Small intestine (tissue), 7 donors: ENCODE measurements around the gene SYCP2L. TPM values are rescaled to one million over a fixed set of nuclear protein-coding genes. Genes with fewer than 3 reads are reported as not detected.

Experiments used
- DNase-seq, 2 donors: peaks; one replicate each; pipeline versions ENCODE4 v3.0.0 to v3.0.0-alpha.2; 2013
- FAIRE-seq: peaks from 2 replicates; lab custom pipeline; 2012; peaks lifted over from hg19 to GRCh38; lab: Jason Lieb, UNC
- H3K27ac ChIP-seq, 3 donors: one replicate each; pipeline ENCODE4 v1.5.1; 2013; ENCODE audit warnings: low read length in 2 of 3, mild to moderate bottlenecking in 2 of 3, control low read depth in 1 of 3, inconsistent platforms in 1 of 3, low read depth in 1 of 3, moderate library complexity in 1 of 3
- H3K27me3 ChIP-seq, 3 donors: one replicate each; pipeline ENCODE4 v1.6.1; 2013; ENCODE audit warnings: low read length in 3 of 3, inconsistent platforms in 1 of 3; ENCODE audit not compliant: control insufficient read depth in 3 of 3, insufficient read depth in 3 of 3
- H3K36me3 ChIP-seq, 3 donors: one replicate each; pipeline ENCODE4 v1.6.1; 2013; ENCODE audit warnings: low read length in 3 of 3, inconsistent platforms in 1 of 3, low read depth in 1 of 3, mild to moderate bottlenecking in 1 of 3, moderate library complexity in 1 of 3; ENCODE audit not compliant: control insufficient read depth in 3 of 3, insufficient read depth in 2 of 3
- H3K4me1 ChIP-seq, 3 donors: one replicate each; pipeline ENCODE4 v1.6.1; 2013; ENCODE audit warnings: low read length in 2 of 3, inconsistent platforms in 1 of 3, low read depth in 1 of 3, mild to moderate bottlenecking in 1 of 3, moderate library complexity in 1 of 3; ENCODE audit not compliant: control insufficient read depth in 3 of 3, insufficient read depth in 2 of 3
- H3K4me3 ChIP-seq, 3 donors: one replicate each; pipeline ENCODE4 v1.5.1; 2013; ENCODE audit warnings: low read length in 3 of 3, control low read depth in 1 of 3, inconsistent platforms in 1 of 3, low read depth in 1 of 3, mild to moderate bottlenecking in 1 of 3, moderate library complexity in 1 of 3
- H3K9me3 ChIP-seq, 2 donors: one replicate each; pipeline ENCODE4 v1.6.1; 2013; ENCODE audit warnings: low read depth in 1 of 2, low read length in 1 of 2; ENCODE audit not compliant: control insufficient read depth in 2 of 2, insufficient read depth in 1 of 2
- WGBS, 3 donors: extraction: QIAGEN DNeasy Blood & Tissue Kit; methylation state at CpG; one replicate each; pipeline ENCODE4 v1.1.7; 2013; 5-methylcytosine and 5-hydroxymethylcytosine counted together
- polyA plus RNA-seq, 4 donors: library from polyadenylated mRNA; stranded (reverse) in 3 of 4; unstranded in 1 of 4; fragments of 200-250 nt in 3 of 4; fragments of 120-200 nt in 1 of 4; gene quantifications; one replicate each; pipeline versions ENCODE4 v1.2.1 to v1.2.3, GENCODE V29; 2013
- donor health status: healthy with polysubstance abuse.
- donor health status: control.
- donor health status: control.
- donor health status: Bipolar disorder and iron deficiency.
- donor health status: healthy.

Gene SYCP2L
- polyA plus RNA-seq, 4 donors, result 0.07 to 0.40 TPM; not detected in 2

DNA sequence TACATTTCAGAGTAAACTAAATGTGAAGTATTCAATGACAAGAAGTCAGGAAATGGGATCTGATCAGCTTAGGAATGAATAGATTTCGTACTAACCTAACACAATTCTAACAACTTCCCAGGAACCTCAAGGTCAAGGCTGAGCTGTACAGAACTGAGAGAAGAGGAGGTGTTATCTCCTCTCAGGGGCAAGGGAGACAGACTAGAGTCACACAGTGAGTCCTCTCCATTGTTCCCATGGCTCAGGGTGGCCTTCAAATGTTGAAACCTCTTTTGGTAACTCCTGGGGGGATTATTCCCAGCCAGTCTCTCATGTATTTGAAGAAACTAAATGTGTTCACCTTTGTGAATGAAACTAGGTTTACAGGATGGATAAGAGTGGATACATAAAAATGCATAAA is 129.6 kb downstream of the SYCP2L start:
- Histone ChIP-seq H3K9me3 (no peaks in the 10 kb centered on the region), H3K27me3 (peaks cover 0 to 6% (median 0%) of the 10 kb centered on the region in 3 donors), H3K27ac (no peak overlapping the region), H3K4me3 (no peak overlapping the region), H3K36me3 (no peaks in the 10 kb centered on the region), H3K4me1 (no peaks in the 10 kb centered on the region)
- 44 to 64% (median 62%) methylated on average over 1 of the region's 1 CpG for WGBS, 3 donors
- no peak for DNase-seq
- FAIRE-seq, result no peak

DNA sequence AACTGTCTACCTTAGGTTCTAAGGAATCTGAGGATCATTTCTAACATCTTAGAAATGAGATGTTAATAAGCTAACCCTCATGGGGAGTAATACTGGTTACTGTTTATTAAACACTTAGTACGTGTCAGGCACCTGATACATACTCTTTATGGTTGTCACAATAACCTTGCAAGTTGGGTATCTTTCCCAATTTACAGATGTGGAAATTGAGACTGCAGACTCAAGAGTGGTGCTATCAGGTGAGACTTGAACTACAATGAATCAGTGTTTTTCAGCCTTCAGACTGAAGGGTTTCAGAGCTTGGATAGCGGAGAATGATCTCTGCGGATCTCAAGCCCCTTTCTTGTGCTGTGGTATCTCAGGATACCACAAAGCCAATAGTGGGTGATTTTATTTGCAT is 130.2 kb downstream of the SYCP2L start:
- Histone ChIP-seq H3K9me3 (no peaks in the 10 kb centered on the region), H3K27ac (no peak overlapping the region), H3K36me3 (no peaks in the 10 kb centered on the region), H3K4me3 (no peak overlapping the region), H3K27me3 (peaks cover 0 to 2% (median 0%) of the 10 kb centered on the region in 3 donors), H3K4me1 (no peaks in the 10 kb centered on the region)
- WGBS, 3 donors, result 87 to 91% (median 91%) methylated on average over 3 of the region's 3 CpGs
- DNase-seq, result no peak
- no peak for FAIRE-seq

DNA sequence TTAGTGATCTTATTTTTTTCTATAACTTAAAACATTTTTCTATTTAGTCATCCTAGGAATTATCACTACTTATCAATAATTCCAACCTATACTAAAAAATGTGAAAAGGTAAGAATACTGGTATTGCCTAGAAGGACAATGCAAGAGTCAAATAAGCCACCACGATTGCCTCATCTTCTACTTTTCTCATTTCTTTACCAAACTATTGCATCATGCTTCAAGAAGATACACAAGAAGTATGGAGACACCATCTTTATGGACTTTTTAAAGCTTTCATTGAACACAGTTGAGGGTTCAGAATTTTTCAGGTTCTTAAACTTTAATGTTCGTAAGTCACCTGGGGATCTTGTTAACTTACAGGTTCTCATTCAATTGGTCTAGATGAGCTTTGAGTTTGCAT is 131.4 kb downstream of the SYCP2L start:
- no peak for DNase-seq
- WGBS, 3 donors, result 55 to 79% (median 76%) methylated on average over 2 of the region's 2 CpGs
- no peak overlapping the region for H3K4me3 ChIP-seq
- H3K36me3 ChIP-seq, result no peaks in the 10 kb centered on the region
- H3K4me1 ChIP-seq, result no peaks in the 10 kb centered on the region
- no peak overlapping the region for H3K27ac ChIP-seq
- no peak for FAIRE-seq
- no peaks in the 10 kb centered on the region for H3K9me3 ChIP-seq
- peaks cover 0 to 2% (median 0%) of the 10 kb centered on the region in 3 donors for H3K27me3 ChIP-seq

DNA sequence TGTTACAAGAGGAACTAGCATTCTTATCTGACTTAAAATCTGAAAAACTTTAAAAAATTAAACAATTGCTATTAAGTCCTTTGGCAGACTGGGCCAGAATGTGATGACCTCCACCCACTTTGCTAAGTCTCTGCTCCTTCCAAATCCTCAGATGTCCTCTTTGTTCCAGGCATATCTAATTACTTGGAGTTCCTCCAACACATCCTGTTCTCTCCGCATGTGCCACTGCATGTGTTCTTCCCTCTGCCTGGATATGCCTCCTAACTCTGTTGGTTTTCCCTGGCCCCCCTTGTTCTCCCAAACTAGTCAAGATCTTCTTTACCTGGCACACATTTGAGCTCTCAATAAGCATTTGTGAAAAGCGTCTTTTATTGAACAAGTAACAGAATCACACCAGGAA is 134.2 kb downstream of the SYCP2L start:
- peaks cover 0 to 2% (median 0%) of the 10 kb centered on the region in 3 donors for H3K27me3 ChIP-seq
- H3K36me3 ChIP-seq, result no peaks in the 10 kb centered on the region
- 68 to 82% (median 78%) methylated on average over 2 of the region's 2 CpGs for WGBS, 3 donors
- no peak overlapping the region for H3K27ac ChIP-seq
- no peaks in the 10 kb centered on the region for H3K9me3 ChIP-seq
- FAIRE-seq, result no peak
- H3K4me1 ChIP-seq, result no peaks in the 10 kb centered on the region
- DNase-seq, result no peak
- no peak overlapping the region for H3K4me3 ChIP-seq

DNA sequence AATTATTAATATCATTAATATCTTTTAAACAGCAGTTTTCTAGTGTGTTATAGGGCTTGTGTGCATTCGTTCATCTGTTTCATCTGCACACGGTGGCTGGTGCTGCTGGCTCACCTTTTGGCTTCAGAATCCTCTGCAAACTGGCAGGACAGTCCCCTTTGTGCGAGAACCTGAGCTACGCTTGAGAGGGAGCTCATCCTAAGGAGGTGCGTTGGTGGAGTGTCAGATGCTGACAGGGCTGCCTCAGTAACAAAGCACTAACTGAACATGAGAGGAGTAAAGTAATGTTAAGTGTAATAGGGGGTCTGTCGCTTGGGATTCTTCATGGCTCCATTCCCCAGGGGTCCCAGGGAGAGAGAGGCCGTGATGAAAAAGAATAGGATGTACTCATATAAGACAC is 134.9 kb downstream of the SYCP2L start:
- DNase-seq, result no peak
- no peaks in the 10 kb centered on the region for H3K9me3 ChIP-seq
- H3K36me3 ChIP-seq, result no peaks in the 10 kb centered on the region
- 72 to 78% (median 72%) methylated on average over 7 of the region's 7 CpGs for WGBS, 3 donors
- no peak overlapping the region for H3K4me3 ChIP-seq
- no peak for FAIRE-seq
- H3K4me1 ChIP-seq, result no peaks in the 10 kb centered on the region
- no peak overlapping the region for H3K27ac ChIP-seq
- H3K27me3 ChIP-seq, result peaks cover 0 to 5% (median 0%) of the 10 kb centered on the region in 3 donors

DNA sequence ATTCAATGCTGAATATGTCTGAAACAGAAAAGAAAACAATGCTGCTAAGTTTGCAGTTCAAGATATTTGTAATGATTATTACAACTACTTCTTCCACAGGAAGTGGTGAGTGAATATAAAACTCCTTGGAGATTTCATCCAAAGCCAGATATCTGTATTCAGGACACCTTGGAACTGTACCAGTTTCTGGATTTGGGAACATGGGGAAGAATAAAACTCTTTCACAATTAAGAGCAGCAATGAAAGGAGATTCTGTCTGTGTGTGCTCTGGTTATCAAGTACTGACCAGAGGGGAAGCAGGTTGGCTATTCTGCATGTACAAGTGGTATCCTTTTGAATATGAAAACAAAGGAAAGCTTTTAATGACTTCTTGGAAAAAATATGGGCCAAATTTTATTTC is 136.2 kb downstream of the SYCP2L start:
- H3K4me3 ChIP-seq, result no peak overlapping the region
- DNase-seq (no peak), FAIRE-seq (no peak)
- no peaks in the 10 kb centered on the region for H3K4me1 ChIP-seq
- no peaks in the 10 kb centered on the region for H3K36me3 ChIP-seq
- no peaks in the 10 kb centered on the region for H3K9me3 ChIP-seq
- H3K27ac ChIP-seq, result no peak overlapping the region
- peaks cover 0 to 5% (median 0%) of the 10 kb centered on the region in 3 donors for H3K27me3 ChIP-seq

Other genes with a start within 250 kb of the SYCP2L start
- gene C6orf52, start 192.4 kb upstream of the SYCP2L start, polyA plus RNA-seq, result 1 to 10 TPM; 1.6 to 7.8 (median 4.0) TPM
- 10 to 100 TPM in 2 of 4 donors, 1 to 10 TPM in 2; 5.1 to 17.5 (median 10.3) TPM for gene PAK1IP1, start 192.1 kb upstream of the SYCP2L start, polyA plus RNA-seq
- gene TMEM14C, start 164.0 kb upstream of the SYCP2L start, polyA plus RNA-seq, result 100 to 1,000 TPM; 105 to 145 (median 140) TPM
- 10 to 100 TPM; 50.8 to 83.8 (median 63.5) TPM for gene TMEM14B, start 139.2 kb upstream of the SYCP2L start, polyA plus RNA-seq
- gene MAK, start 48.5 kb upstream of the SYCP2L start, polyA plus RNA-seq, result under 1 TPM in 2 of 4 donors, not detected in 2; 0.03 to 0.34 TPM
- gene GCM2, start 5.0 kb upstream of the SYCP2L start, polyA plus RNA-seq, result not detected
- gene ELOVL2, start 157.3 kb downstream of the SYCP2L start, polyA plus RNA-seq, result 1 to 10 TPM in 1 of 4 donors, under 1 TPM in 1, not detected in 2; 0.48 to 4.8 TPM
- 10 to 100 TPM in 1 of 4 donors, 1 to 10 TPM in 3; 2.4 to 11.0 (median 4.1) TPM for gene SMIM13, start 206.8 kb downstream of the SYCP2L start, polyA plus RNA-seq
- 1 to 10 TPM in 1 of 4 donors, under 1 TPM in 1, not detected in 2; 0.10 to 3.6 TPM for gene ERVFRD-1, start 224.7 kb downstream of the SYCP2L start, polyA plus RNA-seq